Body of pancreas (tissue), 4 donors: ENCODE data around the gene ISM1.
A peak's percentile ranks its signal among the peaks of the same experiment; 100 is the strongest.

Experiments used
- CTCF ChIP-seq, 7 experiments: fragments of 450-650 bp in 4 of 7; fragments of 200-600 bp in 3 of 7; sonication (generic) in 3 of 7; IDR thresholded peaks; one replicate each; pipeline ENCODE4 v1.5.1; 2016 to 2019; ENCODE audit warnings: antibody characterized with exemption in 7 of 7
- POLR2A ChIP-seq, 3 donors: fragments of 450-650 bp; IDR thresholded peaks; one replicate each; pipeline ENCODE4 v1.6.1; 2016; ENCODE audit warnings: antibody characterized with exemption in 3 of 3, mild to moderate bottlenecking in 2 of 3

- TF ChIP-seq CTCF (IDR thresholded peaks at IDR 0.05): peak; percentile 55 to 84 (median 78)
- TF ChIP-seq POLR2A (IDR thresholded peaks at IDR 0.05): no peak
Observed at GRCh38 chr20:13261460-13262301, 40.6 kb downstream of the ISM1 start.
